Measurements from ENCODE around the gene AGBL4. TPM values are rescaled to one million over a fixed set of nuclear protein-coding genes. Genes with fewer than 3 reads are reported as not detected.

Gene AGBL4
- total and polyA plus RNA-seq, 2 of the 4 experiments (the other 2 are of a cell fraction), result not detected

DNA sequence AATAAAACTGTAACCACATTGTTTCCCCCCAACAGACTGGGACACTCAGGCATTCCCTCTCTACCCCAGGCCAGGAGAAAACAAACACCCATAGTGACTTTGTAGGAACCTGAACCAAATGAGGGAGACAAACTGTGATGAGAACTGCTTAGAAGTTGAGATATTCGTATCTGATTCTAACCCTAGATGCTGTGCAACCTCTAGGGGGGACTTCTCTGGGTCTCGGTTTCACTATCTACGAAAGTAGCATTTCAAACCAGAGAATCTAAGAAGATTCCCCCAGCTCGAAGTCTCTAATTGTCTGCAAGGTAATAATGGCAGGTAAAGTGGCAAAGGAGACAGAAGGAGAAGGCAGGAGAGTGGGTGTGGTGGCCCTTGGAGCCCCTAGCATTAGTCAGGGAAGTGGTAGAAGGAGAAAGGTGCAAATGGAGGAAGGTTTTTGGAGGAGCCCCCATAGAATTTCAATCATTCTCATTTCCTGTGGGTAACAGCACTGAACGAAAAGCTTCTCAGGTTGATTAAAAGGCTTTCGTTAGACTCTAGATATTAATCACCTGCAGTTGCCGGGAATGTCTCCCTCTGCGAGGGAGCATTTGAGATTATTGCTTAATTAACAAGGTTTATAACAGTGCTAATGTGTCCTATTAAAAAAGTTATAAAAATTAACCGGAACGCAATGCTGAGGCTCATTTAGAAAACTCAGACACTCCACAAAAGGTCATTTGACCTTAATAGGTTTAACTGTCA, 1293.4 kb downstream of the AGBL4 start:
- Histone ChIP-seq H3K4ac (ENCODE audit: low read depth, low read length) (no peak overlapping the region), H3K36me3 (ENCODE audit: control insufficient read depth, insufficient read depth, low read length) (peaks cover 3% of the 10 kb centered on the region; the same call in 1 of the 2 replicates), H3K4me3 (ENCODE audit: insufficient read depth, low read depth, low read length) (no peak overlapping the region), H3K4me1 (ENCODE audit: control insufficient read depth, insufficient read depth, low read length) (no peaks in the 10 kb centered on the region), H3K56ac (ENCODE audit: extremely low read depth, insufficient read depth, low read length) (no peak overlapping the region), H2BK5ac (ENCODE audit: low read depth, low read length, poor library complexity, severe bottlenecking) (no peak overlapping the region), H3K79me1 (ENCODE audit: low read depth in 1 of 2, low read length in 2 of 2) (no peaks in the 10 kb centered on the region), H2AK9ac (replicated peaks; ENCODE audit: low read depth, low read length, poor library complexity) (no peak overlapping the region), H2BK120ac (ENCODE audit: low read depth, low read length) (no peak overlapping the region), H4K20me1 (ENCODE audit: insufficient read depth, low read length) (no peaks in the 10 kb centered on the region), H2AK5ac (ENCODE audit: low read depth, low read length) (no peak overlapping the region), H4K5ac (ENCODE audit: low read depth, low read length) (no peak overlapping the region), H3K9me1 (ENCODE audit: insufficient read depth, low read length) (no peaks in the 10 kb centered on the region), H4K91ac (ENCODE audit: insufficient read depth, low read depth, low read length) (no peak overlapping the region), H3K4me2 (ENCODE audit: low read depth, low read length) (no peak overlapping the region), H4K8ac (ENCODE audit: low read depth in 2 of 2, low read length in 2 of 2) (no peak overlapping the region), H2AFZ (replicated peaks; ENCODE audit: low read length, poor library complexity) (no peak overlapping the region), H2BK15ac (ENCODE audit: low read depth, low read length) (no peak overlapping the region), H2BK20ac (ENCODE audit: low read depth, low read length) (no peak overlapping the region), H3K14ac (replicated peaks; ENCODE audit: low read depth, low read length) (no peak overlapping the region), H3K27me3 (ENCODE audit: control insufficient read depth, insufficient read depth, low read length) (no peaks in the 10 kb centered on the region), H3K9ac (ENCODE audit: low read depth, low read length) (no peak overlapping the region), H3K23ac (ENCODE audit: low read depth, low read length) (no peak overlapping the region), H3K18ac (ENCODE audit: low read depth, low read length) (no peak overlapping the region), H3K27ac (ENCODE audit: insufficient read depth, low read length) (no peak overlapping the region), H3K9me3 (ENCODE audit: control insufficient read depth, insufficient read depth, low read length) (no peaks in the 10 kb centered on the region)
- no TSS peak for BruUV-seq (replicated peaks)
- in situ Hi-C loops (cut with MboI; ENCODE audit: low sequenced_read_pairs) (no loop called here), intact Hi-C loops (cut with micrococcal nuclease) (no loop called here), dilution Hi-C loops (cut with HindIII; ENCODE audit: low sequenced_read_pairs, unreplicated experiment) (no loop called here)
- ATAC-seq (ENCODE audit: low read depth), result no peak
- no CpG with 5 or more reads among the region's 10 CpGs for WGBS, 2 experiments (ENCODE audit: extremely low coverage in 2 of 2, insufficient read length in 1 of 2)
- POLR2A ChIA-PET (ENCODE audit: unreplicated experiment), result no interaction called here
- CTCF ChIA-PET, result no interaction called here
- no peak for DNase-seq
- TF ChIP-seq, protein P1, sequence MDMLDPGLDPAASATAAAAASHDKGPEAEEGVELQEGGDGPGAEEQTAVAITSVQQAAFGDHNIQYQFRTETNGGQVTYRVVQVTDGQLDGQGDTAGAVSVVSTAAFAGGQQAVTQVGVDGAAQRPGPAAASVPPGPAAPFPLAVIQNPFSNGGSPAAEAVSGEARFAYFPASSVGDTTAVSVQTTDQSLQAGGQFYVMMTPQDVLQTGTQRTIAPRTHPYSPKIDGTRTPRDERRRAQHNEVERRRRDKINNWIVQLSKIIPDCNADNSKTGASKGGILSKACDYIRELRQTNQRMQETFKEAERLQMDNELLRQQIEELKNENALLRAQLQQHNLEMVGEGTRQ (IDR thresholded peaks at IDR 0.05; ENCODE audit: low read depth, low read length), result no peak
- TF ChIP-seq RCOR1 (IDR thresholded peaks at IDR 0.05; ENCODE audit: insufficient replicate concordance, low read length), result no peak
- no peak for TF ChIP-seq CHD1 (IDR thresholded peaks at IDR 0.05; ENCODE audit: low read depth, low read length)
- no peak for TF ChIP-seq MAFK (IDR thresholded peaks at IDR 0.05; ENCODE audit: low read depth, low read length)
